HG03097 (cell line): Measurements from ENCODE around the gene UBR3.
"Not testable (repeated sequence)": the region's sequence is repeated elsewhere in the genome, so short reads cannot be mapped to it uniquely, and the experiment has no call there.

Experiments used
- ATAC-seq: cut with Tn5 transposase; IDR thresholded peaks from one replicate; pipeline ENCODE4 v1.9.1; 2021; ENCODE audit not compliant: unreplicated experiment, low FRiP score

Gene UBR3

GRCh38 chr2:169820101-169820500, 7.2 kb upstream of the UBR3 start:
- ATAC-seq, result not testable (repeated sequence)

- no peak for ATAC-seq
These were observed 5.2 kb upstream of the UBR3 start for GRCh38 chr2:169822036-169822435.

GRCh38 chr2:169822785-169823392, 4.4 kb upstream of the UBR3 start:
- no peak for ATAC-seq

GRCh38 chr2:169823996-169824372, 3.3 kb upstream of the UBR3 start:
- no peak for ATAC-seq

DNA sequence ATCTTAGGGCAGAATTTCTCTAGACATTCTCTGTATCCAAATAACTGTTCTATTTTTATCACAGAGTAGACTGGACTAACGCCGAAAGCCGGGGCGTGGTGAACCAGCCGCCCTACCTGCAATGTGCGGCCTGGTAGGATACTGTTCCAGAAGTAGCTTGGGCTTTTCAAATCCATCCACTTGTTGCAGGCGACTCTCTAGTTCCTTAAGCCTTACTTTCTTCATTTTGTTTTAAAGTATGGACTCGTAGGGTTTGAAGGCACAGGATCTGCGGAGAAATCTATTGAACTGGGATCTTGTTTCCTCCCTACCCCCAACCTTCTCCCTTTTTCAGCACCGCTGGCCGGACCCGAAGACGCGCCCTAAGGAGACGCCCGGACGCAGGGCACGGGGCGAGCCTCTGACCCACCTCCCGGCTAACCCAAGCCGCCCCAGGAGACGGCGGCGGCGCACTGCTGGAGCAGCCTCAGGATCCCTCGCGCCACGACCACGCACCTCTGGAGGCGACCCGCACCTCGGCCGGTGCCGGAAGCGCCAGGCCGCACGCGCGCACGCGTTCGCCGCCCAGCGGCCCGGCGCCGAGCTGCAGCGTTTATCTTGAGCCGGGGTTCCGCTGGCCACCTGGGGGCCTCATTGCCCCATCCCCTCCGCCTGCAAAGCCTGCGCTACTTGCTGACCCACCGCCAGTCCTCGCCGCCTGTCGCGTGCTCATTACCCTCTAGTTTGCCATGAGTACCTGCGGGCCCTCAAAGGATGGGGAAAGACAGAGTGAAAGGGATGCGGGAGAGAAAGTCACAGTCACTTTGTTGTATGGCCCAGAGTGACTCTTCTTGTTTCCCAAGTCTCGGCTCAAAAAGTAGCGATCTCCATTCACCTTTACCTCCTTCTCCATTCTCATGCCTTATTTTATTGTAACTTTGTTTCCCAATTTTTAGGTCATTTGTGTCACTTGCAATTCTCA, 2.6 kb upstream of the UBR3 start, which contains the start of gene METTL5:
METTL5 (minus strand) TSS at position 533 of the 961 bp plus-strand sequence; CDS start at position 225, 308 bp downstream.
- ATAC-seq, result peak; percentile 67

DNA sequence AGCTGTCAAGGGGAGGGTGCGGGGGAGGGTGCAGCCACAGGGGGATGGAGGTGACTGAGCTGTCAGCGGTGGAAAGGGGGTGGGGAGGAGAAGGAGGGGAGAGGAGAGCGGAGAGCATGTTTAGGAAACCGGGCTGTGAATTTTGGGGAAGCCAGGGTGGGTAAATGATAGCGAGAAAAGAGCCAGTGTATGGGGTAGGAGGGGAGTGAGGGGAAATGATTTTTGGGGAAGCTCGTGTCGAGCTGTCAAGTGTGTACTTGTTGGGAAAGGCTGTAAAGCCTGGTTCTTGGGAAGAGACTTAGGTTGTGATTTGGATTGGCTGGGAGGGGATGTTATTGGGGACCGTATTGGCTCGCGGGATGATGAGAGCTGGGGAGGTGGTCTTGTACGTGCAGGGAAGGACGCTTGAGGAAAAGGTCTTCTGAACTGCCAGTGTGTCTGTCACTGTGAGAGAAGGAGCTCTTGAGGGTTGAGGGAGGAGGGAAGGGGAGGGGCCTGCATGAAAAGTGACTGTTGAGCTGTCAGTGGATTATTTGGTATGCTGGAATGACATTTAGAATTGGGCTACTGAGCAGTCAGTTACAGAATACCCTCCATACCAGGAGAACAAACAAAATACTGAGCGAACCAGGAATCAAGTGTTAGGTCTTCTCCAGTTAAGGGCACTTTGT, 1.0 kb downstream of the UBR3 start:
- no peak for ATAC-seq

- no peak for ATAC-seq
These were observed 7.1 kb downstream of the UBR3 start for GRCh38 chr2:169834401-169834800.

DNA sequence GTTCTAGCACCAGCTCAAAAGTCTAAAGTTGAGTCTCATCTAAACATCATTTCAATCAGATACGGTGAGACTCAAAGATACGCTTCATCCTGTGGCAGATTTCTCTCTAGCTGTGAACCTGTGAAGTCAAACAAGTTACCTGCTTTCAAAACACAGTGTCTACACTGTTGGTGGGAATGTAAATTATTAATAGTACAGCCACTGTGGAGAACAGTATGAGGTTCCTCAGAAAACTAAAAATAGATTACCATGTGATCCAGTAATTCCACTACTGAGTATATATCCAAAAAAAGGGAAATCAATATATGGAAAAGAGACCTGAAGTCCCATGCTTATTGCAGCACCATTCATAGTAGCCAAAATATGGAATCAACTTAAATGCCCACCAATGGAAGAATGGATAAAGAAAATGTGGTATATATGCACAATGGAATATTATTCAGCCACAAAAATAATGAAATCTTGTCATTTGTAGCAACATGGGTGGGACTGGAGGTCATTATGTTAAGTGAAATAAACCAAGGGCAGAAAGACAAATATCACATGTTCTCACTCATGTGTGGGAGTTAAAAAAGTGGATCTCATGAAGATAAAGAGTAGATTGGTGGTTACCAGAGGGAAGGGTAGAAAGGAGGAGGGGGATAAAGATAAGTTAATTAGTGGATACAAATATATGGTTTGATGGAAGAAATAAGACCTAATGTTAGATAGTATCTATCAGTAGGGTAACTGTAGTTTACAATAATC, 11.7 kb downstream of the UBR3 start:
- no peak for ATAC-seq

DNA sequence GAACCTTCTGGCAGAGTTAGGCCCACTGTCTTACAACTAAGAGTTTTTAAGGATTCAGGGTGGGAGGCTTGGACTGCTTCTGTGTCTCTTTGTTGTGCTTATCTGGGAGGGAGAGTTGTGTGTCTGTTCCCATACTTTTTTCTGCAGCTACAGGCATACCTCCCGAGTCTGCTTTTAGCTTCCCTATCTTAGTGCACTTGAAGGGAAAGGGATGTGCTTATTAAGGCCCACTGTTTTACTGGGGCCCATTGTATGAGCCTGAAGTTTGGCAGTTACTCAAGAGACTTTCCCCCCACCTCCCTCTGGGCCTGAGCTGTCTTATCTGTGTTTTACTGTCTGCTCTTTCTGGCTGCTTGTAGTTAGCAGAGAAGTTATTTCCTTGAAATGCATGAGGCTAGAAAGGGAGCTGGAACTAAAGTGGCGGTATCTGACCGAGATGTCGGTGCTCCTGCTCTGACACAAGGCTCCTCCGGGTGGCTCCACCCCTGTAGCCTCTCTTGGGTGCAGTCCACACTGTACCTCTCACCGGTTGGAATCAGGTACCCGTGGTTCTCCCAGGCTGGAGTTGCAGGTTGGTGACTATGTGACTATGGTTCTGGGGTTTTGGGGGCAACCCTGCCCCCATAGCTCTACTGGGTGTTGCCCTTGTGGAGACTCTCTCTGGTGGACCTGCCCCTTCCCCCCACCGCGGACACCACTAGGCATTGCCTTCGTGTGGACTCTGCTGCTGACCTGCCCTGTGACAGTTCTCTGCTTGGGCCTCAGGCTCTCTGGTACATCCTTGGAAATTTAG, 12.9 kb downstream of the UBR3 start:
- ATAC-seq, result no peak

GRCh38 chr2:169840747-169841142, 13.5 kb downstream of the UBR3 start:
- ATAC-seq, result no peak

DNA sequence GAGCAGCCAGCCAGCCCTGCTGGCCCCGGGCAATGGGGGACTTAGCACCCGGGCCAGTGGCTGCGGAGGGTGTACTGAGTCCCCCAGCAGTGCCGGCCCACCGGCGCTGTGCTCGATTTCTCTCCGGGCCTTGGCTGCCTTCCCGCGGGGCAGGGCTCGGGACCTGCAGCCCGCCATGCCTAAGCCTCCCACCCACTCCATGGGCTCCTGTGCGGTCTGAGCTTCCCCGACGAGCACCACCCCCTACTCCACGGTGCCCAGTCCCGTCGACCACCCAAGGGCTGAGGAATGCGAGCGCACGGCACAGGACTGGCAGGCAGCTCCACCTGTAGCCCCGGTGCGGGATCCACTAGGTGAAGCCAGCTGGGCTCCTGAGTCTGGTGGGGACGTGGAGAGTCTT, 14.4 kb downstream of the UBR3 start:
- not testable (repeated sequence) for ATAC-seq

GRCh38 chr2:169845016-169845415, 17.8 kb downstream of the UBR3 start:
- no peak for ATAC-seq

- ATAC-seq, result not testable (repeated sequence)
These were observed 21.9 kb downstream of the UBR3 start for GRCh38 chr2:169848959-169849693.

- ATAC-seq, result no peak
These were observed 22.5 kb downstream of the UBR3 start for GRCh38 chr2:169849710-169850109.

DNA sequence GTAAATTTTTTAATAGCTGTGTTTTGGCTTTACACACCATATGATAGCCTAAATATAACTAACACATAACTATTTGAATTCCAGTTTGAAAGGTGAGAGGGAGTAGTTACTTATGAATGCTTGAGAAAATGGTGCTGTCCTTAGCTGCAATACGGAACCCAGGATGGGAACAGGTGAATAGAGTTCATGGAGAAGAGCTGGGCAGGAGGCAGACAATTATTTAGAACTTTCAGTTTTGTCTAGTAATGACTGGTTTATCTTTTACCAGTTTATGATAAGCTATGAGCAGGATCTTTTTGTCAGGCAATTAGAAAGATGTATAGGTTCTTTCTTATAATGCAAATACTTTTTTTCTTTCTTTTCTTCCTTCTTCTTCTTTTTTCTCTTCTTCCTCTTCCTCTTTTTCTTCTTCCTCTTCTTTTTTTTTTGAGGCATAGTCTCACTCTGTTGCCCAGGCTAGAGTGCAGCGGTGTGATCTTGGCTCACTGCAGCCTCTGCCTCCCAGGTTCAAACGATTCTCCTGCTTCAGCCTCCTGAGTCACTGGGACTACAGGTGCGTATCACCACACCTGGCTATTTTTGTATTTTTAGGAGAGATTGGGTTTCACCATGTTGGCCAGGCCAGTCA, 25.9 kb downstream of the UBR3 start:
- ATAC-seq, result no peak

GRCh38 chr2:169855281-169856258, 28.3 kb downstream of the UBR3 start:
- not testable (repeated sequence) for ATAC-seq

- no peak for ATAC-seq
These were observed 32.2 kb downstream of the UBR3 start for GRCh38 chr2:169859423-169859822.
